Prostate gland (tissue), 2 donors: Measurements from ENCODE around the gene MYDGF. TPM values are rescaled to one million over a fixed set of nuclear protein-coding genes. Genes with fewer than 3 reads are reported as not detected.

ENCODE experiments used
- DNase-seq: peaks from one replicate; pipeline ENCODE4 v3.0.0-alpha.2; 2019; ENCODE audit warnings: low spot score
- H3K27ac ChIP-seq, 2 donors: fragments of 200-600 bp; sonication (generic); 2 replicates each; pipeline ENCODE4 v1.5.1; 2017 to 2019
- H3K27me3 ChIP-seq: fragments of 200-600 bp; sonication (generic); replicated peaks from 2 replicates; pipeline ENCODE4 v1.5.1; 2019; ENCODE audit not compliant: insufficient read depth
- H3K36me3 ChIP-seq, 2 donors: fragments of 200-600 bp; sonication (generic); 1 replicate in 1 of 2; 2 replicates in 1 of 2; pipeline versions ENCODE4 v1.5.1 to v1.8.1; 2017 to 2019
- H3K4me1 ChIP-seq: fragments of 200-600 bp; sonication (generic); replicated peaks from 2 replicates; pipeline ENCODE4 v1.5.1; 2019
- H3K4me3 ChIP-seq, 2 donors: fragments of 200-600 bp; sonication (generic); 2 replicates each; pipeline ENCODE4 v1.5.1; 2017 to 2019
- H3K9me3 ChIP-seq: fragments of 200-600 bp; sonication (generic); 2 replicates; pipeline ENCODE4 v1.5.1; 2017
- CTCF ChIP-seq, 4 experiments: fragments of 200-600 bp in 2 of 4; fragments of 450-650 bp in 2 of 4; sonication (generic) in 2 of 4; IDR thresholded peaks; 1 replicate in 3 of 4; 2 replicates in 1 of 4; pipeline ENCODE4 v1.5.1; 2016 to 2019; ENCODE audit warnings: antibody characterized with exemption in 4 of 4, mild to moderate bottlenecking in 2 of 4, moderate library complexity in 2 of 4
- POLR2A ChIP-seq: fragments of 450-650 bp; IDR thresholded peaks from one replicate; pipeline ENCODE4 v1.6.1; 2016; ENCODE audit warnings: antibody characterized with exemption, mild to moderate bottlenecking
- POLR2AphosphoS5 ChIP-seq: sonication (generic); formaldehyde crosslinking; IDR thresholded peaks from one replicate; pipeline ENCODE4 v1.6.1; 2017; ENCODE audit warnings: antibody characterized with exemption
- WGBS: methylation state at CpG from one replicate; pipeline ENCODE4 v1.1.5; 2018; 5-methylcytosine and 5-hydroxymethylcytosine counted together
- intact Hi-C: fragments of 100-400 bp; cut with DNase I; formaldehyde crosslinking; loops from one replicate; pipeline ENCODE4 v1.14.2; 2022
- total RNA-seq, 2 donors: library from RNA; depleted of rRNA; stranded (reverse); fragments of >200 nt; gene quantifications; one replicate each; pipeline ENCODE4 v1.1.0, GENCODE V29; 2016

The MYDGF gene
- total RNA-seq, 2 donors from 2014 or later = 70.9 to 116 TPM

DNA sequence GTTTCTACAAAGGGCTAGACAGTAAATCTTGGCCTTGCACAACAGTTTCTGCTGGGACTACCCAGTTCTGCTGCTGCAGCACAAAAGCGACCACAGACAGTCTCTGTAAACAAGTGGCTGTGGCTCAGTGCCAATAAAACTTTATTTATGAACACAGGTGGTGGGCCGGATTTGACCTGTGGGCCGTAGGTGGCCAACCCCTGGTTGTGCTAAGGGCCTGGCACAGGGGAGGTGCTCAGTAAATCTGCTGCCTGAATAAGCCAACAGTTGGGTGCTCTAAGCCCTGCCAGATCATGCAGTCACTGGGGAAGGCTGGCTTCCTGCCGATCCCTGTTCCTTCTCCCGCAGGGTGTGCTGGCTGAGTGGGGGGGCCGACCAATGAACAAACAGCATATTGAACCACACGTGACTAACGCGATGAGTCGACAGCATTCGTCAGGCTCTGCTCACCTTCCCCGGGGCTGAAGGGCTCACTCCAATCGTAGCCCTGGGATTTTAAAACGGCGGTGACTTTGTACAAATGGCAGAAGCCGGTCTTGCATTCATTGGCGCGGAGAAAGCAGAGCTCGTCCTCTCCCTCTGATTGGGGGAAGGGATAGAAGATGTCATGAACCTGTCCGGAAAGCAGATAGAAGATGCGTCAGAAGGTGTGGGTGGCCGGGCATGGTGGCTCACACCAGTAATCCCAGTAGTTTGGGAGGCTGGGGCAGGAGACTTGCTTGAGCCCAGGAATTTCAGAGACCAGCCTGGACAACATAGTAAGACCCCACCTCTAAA lies 24.3 kb upstream of the MYDGF start:
- WGBS = 77% methylated on average over 22 of the region's 22 CpGs
- no peak for TF ChIP-seq POLR2A
- TF ChIP-seq POLR2AphosphoS5 = peak; percentile 17
- Histone ChIP-seq H3K36me3 (peaks cover 8 to 19% of the 10 kb centered on the region in 2 donors), H3K27ac (peak overlapping the region; percentile 38 to 64), H3K4me1 (no peaks in the 10 kb centered on the region), H3K4me3 (no peak overlapping the region), H3K27me3 (no peaks in the 10 kb centered on the region), H3K9me3 (no peaks in the 10 kb centered on the region)
- DNase-seq = peak; percentile 53
- intact Hi-C loops = no loop called here

DNA sequence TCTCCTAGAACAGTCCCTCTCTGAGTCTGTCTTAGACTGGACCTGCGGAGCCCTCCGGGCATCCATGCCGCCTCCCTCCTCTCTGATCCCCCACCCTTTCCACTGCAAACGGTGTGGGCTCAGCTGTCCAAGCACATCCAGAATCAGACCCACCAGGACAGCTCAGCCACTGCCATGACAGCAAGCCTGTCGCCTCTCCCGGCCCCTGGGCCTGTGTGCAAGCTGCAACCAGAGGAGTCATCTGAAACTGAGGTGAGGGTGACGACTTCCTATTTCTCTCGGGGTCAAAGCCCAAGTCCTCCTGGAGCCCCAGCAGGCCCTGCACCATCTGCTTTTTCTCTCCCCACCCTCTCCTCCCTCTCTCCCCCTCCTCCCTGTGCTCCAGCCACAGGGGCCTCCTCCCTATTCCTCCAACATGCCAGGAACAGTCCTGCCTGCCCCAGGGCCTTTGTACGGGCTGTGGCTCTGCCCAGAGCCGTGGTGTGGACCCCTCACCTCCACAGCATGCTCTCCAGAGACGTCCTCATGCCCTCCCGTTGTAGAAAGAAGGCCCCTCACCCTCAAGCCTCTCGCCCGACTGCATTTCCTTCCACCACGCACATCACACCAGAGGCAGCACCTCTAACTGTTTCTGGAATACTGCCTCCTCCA lies 23.5 kb upstream of the MYDGF start:
- Histone ChIP-seq H3K4me3 (no peak overlapping the region), H3K4me1 (no peaks in the 10 kb centered on the region), H3K9me3 (no peaks in the 10 kb centered on the region), H3K27ac (peak overlapping the region; percentile 38 to 64), H3K27me3 (no peaks in the 10 kb centered on the region), H3K36me3 (peaks cover 14 to 24% of the 10 kb centered on the region in 2 donors)
- intact Hi-C loops = no loop called here
- 89% methylated on average over 15 of the region's 15 CpGs for WGBS
- TF ChIP-seq POLR2A (no peak), POLR2AphosphoS5 (no peak), CTCF (IDR thresholded peaks at IDR 0.05) (no peak)
- DNase-seq = no peak

DNA sequence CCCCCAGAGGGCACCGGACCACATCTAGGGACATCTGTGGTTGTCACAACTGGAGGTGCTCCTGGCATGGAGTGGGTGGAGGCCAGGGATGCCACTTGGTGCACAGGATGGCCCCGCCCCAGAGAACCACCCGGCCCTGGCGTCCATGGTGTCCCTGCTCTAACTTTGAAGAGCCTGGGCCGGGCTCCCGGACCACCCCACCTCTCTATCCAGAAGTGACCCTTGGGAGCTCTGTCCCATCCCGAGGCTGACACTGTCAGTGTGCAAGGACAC lies 22.9 kb upstream of the MYDGF start:
- Histone ChIP-seq H3K4me3 (no peak overlapping the region), H3K9me3 (no peaks in the 10 kb centered on the region), H3K27ac (no peak overlapping the region), H3K36me3 (peaks cover 18 to 30% of the 10 kb centered on the region in 2 donors), H3K27me3 (no peaks in the 10 kb centered on the region), H3K4me1 (no peaks in the 10 kb centered on the region)
- DNase-seq = no peak
- WGBS = 89% methylated on average over 7 of the region's 7 CpGs
- intact Hi-C loops = no loop called here
- TF ChIP-seq CTCF (IDR thresholded peaks at IDR 0.05) = no peak
- TF ChIP-seq POLR2AphosphoS5 = no peak
- no peak for TF ChIP-seq POLR2A

DNA sequence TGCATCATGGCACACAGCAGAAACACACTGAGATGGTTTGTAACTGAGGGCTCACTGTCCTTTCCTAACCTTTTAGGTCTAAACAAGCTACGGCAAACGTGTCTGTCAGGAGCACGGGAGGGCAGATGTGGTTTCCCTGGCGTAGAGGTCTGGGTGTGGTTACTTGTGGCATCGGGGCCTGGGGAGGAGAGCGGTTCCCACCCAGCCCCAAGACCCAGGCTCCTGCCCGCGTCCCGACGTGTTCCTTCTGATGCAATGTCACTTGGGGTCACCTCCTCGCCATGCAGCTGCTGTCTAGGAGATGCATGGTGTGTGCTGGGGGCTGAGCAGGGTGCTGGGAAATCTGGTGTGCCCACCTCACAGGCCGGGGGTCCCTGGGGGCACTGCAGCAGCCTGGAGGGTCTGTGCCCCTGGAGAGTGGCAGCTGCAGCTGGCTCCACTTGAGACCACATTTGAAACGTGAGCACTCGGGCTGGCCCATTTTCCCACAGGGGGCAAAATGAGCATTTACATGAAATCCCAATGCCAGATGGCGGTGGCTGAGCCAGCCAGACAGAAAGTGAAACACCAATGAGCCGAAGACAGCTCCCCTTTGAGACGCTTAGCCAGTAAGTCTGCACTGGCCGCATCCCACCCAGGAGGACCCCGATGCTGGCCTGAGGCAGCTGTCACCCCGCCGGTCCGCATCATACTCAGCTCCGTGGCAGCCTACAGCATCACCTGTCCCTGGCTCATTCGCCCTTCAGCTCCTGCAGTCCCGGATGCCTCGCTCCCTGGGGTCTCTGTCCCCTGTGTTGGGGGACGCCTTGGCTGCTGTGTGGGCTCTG lies 22.3 kb upstream of the MYDGF start:
- no peak for TF ChIP-seq CTCF (IDR thresholded peaks at IDR 0.05)
- no peak for TF ChIP-seq POLR2AphosphoS5
- TF ChIP-seq POLR2A = no peak
- intact Hi-C loops = no loop called here
- Histone ChIP-seq H3K4me1 (no peaks in the 10 kb centered on the region), H3K9me3 (no peaks in the 10 kb centered on the region), H3K4me3 (no peak overlapping the region), H3K27me3 (no peaks in the 10 kb centered on the region), H3K36me3 (peaks cover 23 to 30% of the 10 kb centered on the region in 2 donors), H3K27ac (no peak overlapping the region)
- DNase-seq = no peak
- WGBS = 86% methylated on average over 27 of the region's 27 CpGs

GRCh38 chr19:4691373-4691772 lies 21.2 kb upstream of the MYDGF start:
- no peak for TF ChIP-seq POLR2A
- TF ChIP-seq CTCF (IDR thresholded peaks at IDR 0.05) = no peak
- no peak for TF ChIP-seq POLR2AphosphoS5
- Histone ChIP-seq H3K27ac (no peak overlapping the region), H3K36me3 (peaks cover 24 to 30% of the 10 kb centered on the region in 2 donors), H3K4me1 (no peaks in the 10 kb centered on the region), H3K9me3 (no peaks in the 10 kb centered on the region), H3K4me3 (no peak overlapping the region), H3K27me3 (no peaks in the 10 kb centered on the region)
- no peak for DNase-seq
- WGBS = 85% methylated on average over 9 of the region's 9 CpGs
- intact Hi-C loops = no loop called here
